Measurements from ENCODE around the gene PVR.

DNA sequence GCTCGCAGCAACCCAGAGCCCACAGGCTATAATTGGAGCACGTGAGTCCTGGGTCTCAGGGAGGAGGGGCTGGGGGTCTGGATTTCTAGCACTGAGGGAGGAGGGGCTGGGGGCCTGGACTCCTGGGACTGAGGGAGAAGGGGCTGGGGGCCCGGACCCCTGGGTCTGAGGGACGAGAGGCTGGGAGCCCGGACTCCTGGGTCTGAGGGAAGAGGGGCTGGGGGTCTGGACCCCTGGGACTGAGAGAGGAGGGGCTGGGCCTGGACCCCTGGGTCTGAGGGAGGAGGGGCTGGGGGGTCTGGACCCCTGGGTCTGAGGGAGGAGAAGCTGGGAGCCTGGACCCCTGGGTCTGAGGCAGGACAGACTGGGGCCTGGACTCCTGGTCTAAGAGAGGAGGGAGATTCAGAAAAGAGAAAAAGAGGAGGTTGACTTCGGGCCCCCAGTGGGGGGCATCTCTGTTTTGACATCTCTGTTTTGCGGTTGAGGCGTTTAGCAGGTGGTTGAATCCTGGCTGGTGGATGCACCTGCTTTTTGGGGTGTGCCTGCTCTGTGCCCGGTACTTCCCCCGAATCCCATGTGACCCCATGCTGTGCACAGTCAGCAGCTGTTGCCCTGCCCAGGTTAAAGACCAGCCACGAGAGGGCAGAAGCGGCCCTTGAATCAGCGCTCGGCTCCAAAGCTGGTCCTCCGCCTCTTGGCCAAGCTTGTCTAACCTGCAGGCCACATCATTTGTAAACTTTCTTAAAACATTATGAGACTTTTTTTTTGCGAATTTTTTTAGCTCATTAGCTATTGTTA is 10.5 kb downstream of the PVR start:
- TF ChIP-seq, protein P1, sequence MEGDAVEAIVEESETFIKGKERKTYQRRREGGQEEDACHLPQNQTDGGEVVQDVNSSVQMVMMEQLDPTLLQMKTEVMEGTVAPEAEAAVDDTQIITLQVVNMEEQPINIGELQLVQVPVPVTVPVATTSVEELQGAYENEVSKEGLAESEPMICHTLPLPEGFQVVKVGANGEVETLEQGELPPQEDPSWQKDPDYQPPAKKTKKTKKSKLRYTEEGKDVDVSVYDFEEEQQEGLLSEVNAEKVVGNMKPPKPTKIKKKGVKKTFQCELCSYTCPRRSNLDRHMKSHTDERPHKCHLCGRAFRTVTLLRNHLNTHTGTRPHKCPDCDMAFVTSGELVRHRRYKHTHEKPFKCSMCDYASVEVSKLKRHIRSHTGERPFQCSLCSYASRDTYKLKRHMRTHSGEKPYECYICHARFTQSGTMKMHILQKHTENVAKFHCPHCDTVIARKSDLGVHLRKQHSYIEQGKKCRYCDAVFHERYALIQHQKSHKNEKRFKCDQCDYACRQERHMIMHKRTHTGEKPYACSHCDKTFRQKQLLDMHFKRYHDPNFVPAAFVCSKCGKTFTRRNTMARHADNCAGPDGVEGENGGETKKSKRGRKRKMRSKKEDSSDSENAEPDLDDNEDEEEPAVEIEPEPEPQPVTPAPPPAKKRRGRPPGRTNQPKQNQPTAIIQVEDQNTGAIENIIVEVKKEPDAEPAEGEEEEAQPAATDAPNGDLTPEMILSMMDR (IDR thresholded peaks at IDR 0.05) = no peak
- TF ChIP-seq, protein P2, sequence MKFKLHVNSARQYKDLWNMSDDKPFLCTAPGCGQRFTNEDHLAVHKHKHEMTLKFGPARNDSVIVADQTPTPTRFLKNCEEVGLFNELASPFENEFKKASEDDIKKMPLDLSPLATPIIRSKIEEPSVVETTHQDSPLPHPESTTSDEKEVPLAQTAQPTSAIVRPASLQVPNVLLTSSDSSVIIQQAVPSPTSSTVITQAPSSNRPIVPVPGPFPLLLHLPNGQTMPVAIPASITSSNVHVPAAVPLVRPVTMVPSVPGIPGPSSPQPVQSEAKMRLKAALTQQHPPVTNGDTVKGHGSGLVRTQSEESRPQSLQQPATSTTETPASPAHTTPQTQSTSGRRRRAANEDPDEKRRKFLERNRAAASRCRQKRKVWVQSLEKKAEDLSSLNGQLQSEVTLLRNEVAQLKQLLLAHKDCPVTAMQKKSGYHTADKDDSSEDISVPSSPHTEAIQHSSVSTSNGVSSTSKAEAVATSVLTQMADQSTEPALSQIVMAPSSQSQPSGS (CRISPR knock-in tag; IDR thresholded peaks at IDR 0.05; ENCODE audit: borderline replicate concordance, low read depth) = no peak
- no peak for TF ChIP-seq ZNF121 (CRISPR knock-in tag; IDR thresholded peaks at IDR 0.05)
- TF ChIP-seq, protein P3, sequence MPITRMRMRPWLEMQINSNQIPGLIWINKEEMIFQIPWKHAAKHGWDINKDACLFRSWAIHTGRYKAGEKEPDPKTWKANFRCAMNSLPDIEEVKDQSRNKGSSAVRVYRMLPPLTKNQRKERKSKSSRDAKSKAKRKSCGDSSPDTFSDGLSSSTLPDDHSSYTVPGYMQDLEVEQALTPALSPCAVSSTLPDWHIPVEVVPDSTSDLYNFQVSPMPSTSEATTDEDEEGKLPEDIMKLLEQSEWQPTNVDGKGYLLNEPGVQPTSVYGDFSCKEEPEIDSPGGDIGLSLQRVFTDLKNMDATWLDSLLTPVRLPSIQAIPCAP (CRISPR knock-in tag; IDR thresholded peaks at IDR 0.05) = no peak
- no peak for TF ChIP-seq CREB1 (CRISPR knock-in tag; IDR thresholded peaks at IDR 0.05)
- TF ChIP-seq, protein P4, sequence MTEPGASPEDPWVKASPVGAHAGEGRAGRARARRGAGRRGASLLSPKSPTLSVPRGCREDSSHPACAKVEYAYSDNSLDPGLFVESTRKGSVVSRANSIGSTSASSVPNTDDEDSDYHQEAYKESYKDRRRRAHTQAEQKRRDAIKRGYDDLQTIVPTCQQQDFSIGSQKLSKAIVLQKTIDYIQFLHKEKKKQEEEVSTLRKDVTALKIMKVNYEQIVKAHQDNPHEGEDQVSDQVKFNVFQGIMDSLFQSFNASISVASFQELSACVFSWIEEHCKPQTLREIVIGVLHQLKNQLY (CRISPR knock-in tag; IDR thresholded peaks at IDR 0.05) = no peak
- no peak for TF ChIP-seq NR3C1 (CRISPR knock-in tag; conservative IDR thresholded peaks at IDR 0.05; ENCODE audit: low read depth)
- TF ChIP-seq, protein P5, sequence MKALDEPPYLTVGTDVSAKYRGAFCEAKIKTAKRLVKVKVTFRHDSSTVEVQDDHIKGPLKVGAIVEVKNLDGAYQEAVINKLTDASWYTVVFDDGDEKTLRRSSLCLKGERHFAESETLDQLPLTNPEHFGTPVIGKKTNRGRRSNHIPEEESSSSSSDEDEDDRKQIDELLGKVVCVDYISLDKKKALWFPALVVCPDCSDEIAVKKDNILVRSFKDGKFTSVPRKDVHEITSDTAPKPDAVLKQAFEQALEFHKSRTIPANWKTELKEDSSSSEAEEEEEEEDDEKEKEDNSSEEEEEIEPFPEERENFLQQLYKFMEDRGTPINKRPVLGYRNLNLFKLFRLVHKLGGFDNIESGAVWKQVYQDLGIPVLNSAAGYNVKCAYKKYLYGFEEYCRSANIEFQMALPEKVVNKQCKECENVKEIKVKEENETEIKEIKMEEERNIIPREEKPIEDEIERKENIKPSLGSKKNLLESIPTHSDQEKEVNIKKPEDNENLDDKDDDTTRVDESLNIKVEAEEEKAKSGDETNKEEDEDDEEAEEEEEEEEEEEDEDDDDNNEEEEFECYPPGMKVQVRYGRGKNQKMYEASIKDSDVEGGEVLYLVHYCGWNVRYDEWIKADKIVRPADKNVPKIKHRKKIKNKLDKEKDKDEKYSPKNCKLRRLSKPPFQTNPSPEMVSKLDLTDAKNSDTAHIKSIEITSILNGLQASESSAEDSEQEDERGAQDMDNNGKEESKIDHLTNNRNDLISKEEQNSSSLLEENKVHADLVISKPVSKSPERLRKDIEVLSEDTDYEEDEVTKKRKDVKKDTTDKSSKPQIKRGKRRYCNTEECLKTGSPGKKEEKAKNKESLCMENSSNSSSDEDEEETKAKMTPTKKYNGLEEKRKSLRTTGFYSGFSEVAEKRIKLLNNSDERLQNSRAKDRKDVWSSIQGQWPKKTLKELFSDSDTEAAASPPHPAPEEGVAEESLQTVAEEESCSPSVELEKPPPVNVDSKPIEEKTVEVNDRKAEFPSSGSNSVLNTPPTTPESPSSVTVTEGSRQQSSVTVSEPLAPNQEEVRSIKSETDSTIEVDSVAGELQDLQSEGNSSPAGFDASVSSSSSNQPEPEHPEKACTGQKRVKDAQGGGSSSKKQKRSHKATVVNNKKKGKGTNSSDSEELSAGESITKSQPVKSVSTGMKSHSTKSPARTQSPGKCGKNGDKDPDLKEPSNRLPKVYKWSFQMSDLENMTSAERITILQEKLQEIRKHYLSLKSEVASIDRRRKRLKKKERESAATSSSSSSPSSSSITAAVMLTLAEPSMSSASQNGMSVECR (CRISPR knock-in tag; IDR thresholded peaks at IDR 0.05; ENCODE audit: borderline replicate concordance) = no peak
- TF ChIP-seq, protein P6, sequence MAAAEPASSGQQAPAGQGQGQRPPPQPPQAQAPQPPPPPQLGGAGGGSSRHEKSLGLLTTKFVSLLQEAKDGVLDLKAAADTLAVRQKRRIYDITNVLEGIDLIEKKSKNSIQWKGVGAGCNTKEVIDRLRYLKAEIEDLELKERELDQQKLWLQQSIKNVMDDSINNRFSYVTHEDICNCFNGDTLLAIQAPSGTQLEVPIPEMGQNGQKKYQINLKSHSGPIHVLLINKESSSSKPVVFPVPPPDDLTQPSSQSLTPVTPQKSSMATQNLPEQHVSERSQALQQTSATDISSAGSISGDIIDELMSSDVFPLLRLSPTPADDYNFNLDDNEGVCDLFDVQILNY (CRISPR knock-in tag; IDR thresholded peaks at IDR 0.05) = no peak
- TF ChIP-seq JUN (CRISPR knock-in tag; IDR thresholded peaks at IDR 0.05) = no peak
- TF ChIP-seq, protein P7, sequence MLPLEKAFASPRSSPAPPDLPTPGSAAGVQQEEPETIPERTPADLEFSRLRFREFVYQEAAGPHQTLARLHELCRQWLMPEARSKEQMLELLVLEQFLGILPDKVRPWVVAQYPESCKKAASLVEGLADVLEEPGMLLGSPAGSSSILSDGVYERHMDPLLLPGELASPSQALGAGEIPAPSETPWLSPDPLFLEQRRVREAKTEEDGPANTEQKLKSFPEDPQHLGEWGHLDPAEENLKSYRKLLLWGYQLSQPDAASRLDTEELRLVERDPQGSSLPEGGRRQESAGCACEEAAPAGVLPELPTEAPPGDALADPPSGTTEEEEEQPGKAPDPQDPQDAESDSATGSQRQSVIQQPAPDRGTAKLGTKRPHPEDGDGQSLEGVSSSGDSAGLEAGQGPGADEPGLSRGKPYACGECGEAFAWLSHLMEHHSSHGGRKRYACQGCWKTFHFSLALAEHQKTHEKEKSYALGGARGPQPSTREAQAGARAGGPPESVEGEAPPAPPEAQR (CRISPR knock-in tag; IDR thresholded peaks at IDR 0.05) = no peak
